Central memory CD4-positive, alpha-beta T cell (primary cell): ENCODE measurements around the gene HOXA7.

Experiments
- DNase-seq: peaks from one replicate; pipeline ENCODE4 v3.0.0; 2022

Gene HOXA7

DNA sequence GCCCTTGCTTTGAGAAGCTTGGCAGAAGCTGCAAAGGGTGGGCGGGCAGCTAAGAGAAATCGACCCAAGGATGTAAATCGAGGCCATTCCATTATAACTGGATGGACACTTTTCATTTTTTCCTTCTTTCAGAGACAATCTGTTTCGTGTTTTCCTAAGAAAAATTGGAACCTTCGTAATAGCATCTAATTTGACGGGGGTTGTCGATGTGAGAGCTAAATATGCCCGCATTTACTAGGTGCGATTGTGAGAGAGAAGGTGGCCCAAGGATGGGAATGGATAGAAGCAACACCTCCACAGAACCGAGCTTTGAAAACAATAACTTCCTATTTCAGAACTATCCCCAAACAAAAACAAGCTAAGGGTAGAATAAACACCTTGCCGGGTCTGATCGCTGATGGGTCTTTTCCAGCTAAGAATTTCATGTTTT lies 25.1 kb downstream of the HOXA7 start:
- DNase-seq = no peak

GRCh38 chr7:27130540-27131389 lies 25.7 kb downstream of the HOXA7 start, which contains the start of gene HOXA4:
HOXA4 (minus strand) TSS chr7:27130757; CDS start chr7:27130733, 24 bp downstream.
- peak; percentile 62 for DNase-seq

DNA sequence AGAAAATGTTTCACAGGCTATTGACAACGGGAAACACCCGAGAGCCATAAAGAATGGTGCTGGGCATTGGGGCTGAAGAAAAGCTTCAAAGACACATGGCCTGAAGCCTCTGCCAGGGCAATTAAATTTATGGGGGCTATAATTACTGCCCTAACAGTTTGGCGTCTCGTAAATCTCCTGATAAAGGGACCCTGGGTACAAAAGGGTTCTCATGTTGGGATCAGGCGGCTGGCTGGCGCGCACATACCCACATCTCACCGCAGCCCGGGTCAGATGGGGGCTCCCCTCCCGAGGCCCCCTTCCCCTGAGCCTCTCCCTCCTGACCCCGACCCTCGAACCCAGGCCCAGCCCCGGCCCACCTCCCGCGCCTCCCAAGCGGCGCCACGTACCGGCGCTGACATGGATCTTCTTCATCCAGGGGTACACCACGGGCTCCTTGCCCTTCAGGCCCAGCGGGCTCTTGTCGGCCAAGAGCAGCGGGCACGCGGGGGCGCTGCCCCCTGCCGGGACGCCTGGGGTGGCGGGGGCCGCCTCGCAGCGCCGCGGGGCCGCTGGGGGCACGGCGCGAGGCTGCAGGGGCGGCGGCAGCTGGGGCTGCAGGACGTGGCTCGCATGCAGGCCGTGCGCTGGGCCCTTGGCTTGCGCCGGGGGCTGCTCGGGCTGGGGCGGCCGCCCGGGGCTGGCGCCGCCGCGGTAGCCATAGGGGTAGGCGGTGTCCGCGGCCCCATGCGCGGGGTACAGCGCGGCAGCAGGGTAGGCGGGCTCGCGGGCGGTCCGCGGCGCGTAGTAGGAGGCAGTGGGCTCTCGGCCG lies 26.5 kb downstream of the HOXA7 start:
- DNase-seq = no peak

- DNase-seq = no peak
These were observed 27.4 kb downstream of the HOXA7 start for GRCh38 chr7:27128776-27129728.

DNA sequence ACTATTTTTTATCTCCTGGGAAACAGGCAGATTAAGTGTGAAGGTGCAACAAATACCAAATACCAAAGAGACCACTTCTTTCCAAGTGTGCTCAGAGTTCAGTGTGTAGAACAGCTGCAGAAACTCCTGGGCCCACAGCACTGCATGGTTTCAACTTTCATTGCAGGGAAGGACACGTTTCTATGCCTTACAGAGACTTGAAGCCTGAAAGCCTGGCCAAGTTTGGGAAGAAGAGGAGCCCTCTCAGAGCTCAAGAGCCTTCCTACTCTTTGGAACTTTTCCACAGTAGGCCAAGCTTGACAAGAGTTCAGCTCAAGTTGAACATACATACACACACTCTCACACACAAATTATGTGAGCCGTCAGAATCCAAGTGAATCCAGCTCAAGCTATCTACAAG lies 28.4 kb downstream of the HOXA7 start:
- DNase-seq = no peak

- no peak for DNase-seq
These were observed 29.7 kb downstream of the HOXA7 start for GRCh38 chr7:27126596-27127327.

- no peak for DNase-seq
These were observed 30.5 kb downstream of the HOXA7 start for GRCh38 chr7:27125986-27126394.

DNA sequence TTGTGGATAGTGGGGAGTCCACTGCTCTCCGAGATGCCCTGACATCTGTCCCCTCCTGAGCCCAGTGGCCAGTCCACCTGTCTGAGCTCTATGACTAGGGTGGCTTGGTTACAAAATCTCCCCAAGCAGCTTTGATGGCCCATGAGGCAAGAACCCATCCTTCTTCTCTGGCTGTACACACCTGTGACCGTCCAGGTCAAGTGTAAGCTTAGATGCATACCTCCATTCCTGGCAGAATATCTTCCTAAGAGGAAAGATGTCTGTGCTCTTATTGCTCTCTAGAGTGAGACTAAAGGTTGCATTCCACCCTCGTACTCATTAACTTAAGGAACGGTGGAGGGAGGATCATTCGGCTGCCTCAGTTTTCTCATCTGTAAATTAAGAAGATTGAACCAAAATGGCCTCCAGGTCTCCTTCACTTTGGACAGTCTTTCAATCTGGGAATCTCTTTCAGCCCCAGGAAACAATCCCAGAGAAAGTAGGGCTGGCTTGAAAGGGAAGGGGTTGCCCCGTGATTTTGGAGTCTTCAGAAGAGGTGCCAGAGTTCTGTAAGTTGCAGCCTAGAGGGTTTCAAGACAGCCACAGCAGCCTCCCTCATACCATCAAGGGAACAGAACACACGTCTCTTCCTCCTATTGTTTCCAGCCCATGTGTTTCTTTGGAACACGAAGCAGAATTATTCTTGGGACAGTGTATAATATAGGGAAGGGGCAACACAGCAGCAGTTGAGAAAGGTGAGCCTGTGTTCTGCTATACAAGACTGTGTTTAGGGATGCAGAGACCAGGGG lies 31.4 kb downstream of the HOXA7 start:
- DNase-seq = no peak

GRCh38 chr7:27124096-27124901 lies 32.2 kb downstream of the HOXA7 start:
- DNase-seq = no peak

- no peak for DNase-seq
These were observed 32.9 kb downstream of the HOXA7 start for GRCh38 chr7:27123477-27124053.

DNA sequence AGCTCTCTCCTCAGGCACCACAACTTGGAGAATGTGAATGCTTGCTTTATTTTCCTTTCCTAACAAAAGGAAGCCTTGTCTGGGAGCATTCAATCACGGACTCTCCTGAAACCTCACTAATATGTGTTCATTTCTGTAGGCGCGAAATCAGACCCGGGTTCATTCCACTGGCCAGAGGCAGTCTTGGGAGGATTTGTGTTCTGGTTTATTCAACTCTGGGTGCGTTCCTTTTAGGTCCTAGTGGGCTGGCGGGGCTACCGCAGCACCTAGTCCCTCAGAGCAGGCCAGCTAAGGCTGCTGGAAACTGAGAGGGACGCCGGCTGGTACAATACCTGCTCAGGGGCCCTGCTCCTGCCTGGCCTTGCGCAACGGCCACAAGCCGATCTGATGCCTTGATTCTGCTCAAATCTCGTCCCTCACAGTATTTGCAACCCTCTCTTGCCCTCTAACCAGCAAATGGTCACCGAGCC lies 33.4 kb downstream of the HOXA7 start:
- no peak for DNase-seq

DNA sequence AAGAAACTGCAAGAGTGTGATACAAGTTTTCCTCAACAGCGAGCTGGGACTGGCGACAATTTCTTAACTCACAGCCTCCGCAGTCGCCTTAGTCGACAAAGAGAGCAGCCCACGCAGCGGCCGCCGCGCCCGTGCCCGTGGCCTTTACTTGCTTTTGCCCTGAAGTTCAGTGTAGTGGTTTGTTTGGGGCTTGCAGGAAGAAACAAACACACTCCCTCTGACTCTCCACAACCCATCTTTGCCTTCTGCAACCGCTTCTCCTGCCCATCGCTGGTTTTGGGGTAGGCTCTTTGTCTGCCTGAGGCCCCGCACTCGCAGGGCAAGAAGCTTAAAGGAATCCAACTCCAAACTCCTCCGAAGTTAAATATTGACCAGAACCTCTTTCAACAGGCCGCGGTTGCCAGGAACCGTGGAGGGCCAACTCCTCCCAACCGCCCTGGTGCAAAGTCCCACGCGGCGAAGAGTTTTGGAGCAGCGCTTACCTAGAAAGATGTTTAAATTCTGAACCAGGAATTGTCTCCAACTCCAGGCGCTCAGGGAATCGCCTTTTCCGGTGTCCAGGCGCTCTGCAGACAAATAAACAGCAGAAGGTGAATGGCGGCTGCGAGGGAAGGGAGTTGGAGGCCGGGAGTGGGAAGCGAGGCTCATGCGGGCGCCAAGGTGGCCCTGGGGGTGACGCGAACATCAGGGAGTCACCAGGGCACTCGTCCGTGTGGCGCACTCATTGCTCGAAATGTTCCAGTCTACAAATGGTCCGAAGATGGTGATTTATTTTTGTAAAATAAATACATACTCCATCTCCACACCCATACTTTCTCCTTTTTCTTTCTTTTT lies 34.2 kb downstream of the HOXA7 start:
- no peak for DNase-seq

- no peak for DNase-seq
These were observed 34.8 kb downstream of the HOXA7 start for GRCh38 chr7:27121684-27122076.

DNA sequence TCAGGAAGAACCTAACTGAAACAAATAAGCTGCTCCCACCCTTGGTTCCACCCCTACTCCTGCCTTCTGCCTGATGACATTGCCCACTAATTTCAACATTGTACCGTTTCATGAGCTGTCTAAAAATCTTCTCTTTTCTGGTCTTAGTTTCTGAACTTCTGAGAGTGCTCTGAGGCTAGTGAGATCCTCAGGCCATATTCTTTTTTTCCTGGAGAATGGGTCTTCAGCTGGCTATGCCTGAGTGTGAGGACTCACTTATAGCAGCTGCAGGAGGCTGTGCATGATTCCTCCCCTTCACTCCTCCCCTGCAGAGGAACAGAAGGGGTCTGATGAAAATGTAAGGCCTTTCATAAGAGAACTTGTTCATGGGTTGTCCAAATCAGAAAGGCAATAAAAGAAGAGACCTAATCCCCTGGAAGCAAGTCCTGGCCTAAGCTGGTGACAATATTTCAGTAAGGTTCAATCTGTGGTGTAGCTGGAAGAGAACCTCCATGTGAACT lies 37.0 kb downstream of the HOXA7 start:
- DNase-seq = no peak

DNA sequence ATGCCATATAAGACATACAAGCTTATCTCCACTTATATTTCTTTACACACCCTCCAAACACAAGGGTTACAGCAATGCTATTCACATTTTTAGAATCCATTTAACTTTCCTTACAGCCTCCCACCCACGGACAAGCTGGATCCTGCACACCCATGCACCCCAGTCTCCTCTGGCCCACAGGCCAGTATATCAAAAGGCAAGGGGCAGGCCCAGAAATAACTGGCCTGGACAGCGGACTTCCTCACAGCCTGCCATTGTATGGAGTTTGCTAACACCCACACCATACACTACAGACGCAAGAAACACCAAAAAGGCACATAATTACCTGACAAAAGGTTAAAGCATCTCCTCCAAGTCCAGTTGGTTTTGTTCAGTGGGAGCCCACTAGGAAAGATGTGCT lies 37.9 kb downstream of the HOXA7 start:
- no peak for DNase-seq

DNA sequence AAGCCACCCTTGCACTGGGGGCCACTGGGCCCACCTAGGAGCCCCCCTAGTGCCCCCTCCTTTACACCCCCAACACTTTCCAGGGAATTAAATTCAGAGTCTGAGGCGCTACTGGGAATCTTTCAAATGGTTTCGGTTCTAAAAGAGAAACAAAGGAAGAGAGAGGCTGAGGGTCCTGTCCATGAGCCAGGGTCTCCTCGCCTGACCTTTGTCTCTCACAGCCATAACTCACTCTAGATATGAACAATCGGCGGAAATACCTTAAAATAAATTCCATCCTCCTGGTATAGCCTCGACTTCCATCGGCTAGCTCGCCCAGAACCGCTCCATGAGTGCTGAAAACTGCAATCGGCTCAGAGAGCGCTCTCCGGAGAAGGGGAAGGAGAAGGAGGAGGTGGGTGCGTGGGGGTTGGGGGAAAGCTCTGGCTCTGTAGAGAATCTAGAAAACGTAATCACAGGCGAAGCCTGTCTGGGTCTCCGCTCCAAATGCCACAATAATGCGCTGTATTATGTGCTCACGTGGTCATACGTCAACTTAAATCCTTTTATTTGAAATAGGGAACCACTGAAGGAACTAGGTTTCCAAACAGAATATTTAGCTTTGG lies 38.5 kb downstream of the HOXA7 start:
- no peak for DNase-seq

- DNase-seq = no peak
These were observed 39.3 kb downstream of the HOXA7 start for GRCh38 chr7:27116962-27117886.
